Stomach (tissue), 4 donors: ENCODE results near the gene BPI.

Experiments used
- CTCF ChIP-seq, 7 experiments: fragments of 450-650 bp in 4 of 7; fragments of 200-600 bp in 3 of 7; sonication (generic) in 3 of 7; IDR thresholded peaks; one replicate each; pipeline ENCODE4 v1.5.1; 2016 to 2019; ENCODE audit warnings: antibody characterized with exemption in 7 of 7, control low read depth in 2 of 7, mild to moderate bottlenecking in 1 of 7
- EP300 ChIP-seq: sonication (generic); formaldehyde crosslinking; IDR thresholded peaks from one replicate; pipeline ENCODE4 v1.6.1; 2017; ENCODE audit warnings: antibody characterized with exemption
- POLR2A ChIP-seq, 4 donors: fragments of 450-650 bp; IDR thresholded peaks; one replicate each; pipeline ENCODE4 v1.6.1; 2016; ENCODE audit warnings: antibody characterized with exemption in 4 of 4, control low read depth in 2 of 4, mild to moderate bottlenecking in 1 of 4, moderate library complexity in 1 of 4
- POLR2AphosphoS5 ChIP-seq, 3 donors: sonication (generic); formaldehyde crosslinking; IDR thresholded peaks; one replicate each; pipeline ENCODE4 v1.6.1; 2016; ENCODE audit warnings: antibody characterized with exemption in 3 of 3

- TF ChIP-seq POLR2AphosphoS5 (IDR thresholded peaks at IDR 0.05) (no peak), EP300 (no peak), CTCF (IDR thresholded peaks at IDR 0.05) (no peak), POLR2A (IDR thresholded peaks at IDR 0.05) (no peak)
Measured at GRCh38 chr20:38353316-38353715, 49.4 kb downstream of the BPI start.
